H9 (cell line): ENCODE measurements around the gene ACP6. TPM values are rescaled to one million over a fixed set of nuclear protein-coding genes. Genes with fewer than 3 reads are reported as not detected.

Source experiments
- DNase-seq: peaks from one replicate; pipeline ENCODE4 v3.0.0-alpha.2; 2017
- H2AFZ ChIP-seq: one replicate; pipeline ENCODE4 v1.6.1; 2013; ENCODE audit warnings: mild to moderate bottlenecking, low read length, control low read depth, moderate library complexity
- H2AK5ac ChIP-seq: 2 replicates; pipeline ENCODE4 v1.6.1; 2013; ENCODE audit warnings: low read length, control low read depth, mixed read lengths; ENCODE audit not compliant: insufficient read length
- H2BK120ac ChIP-seq: one replicate; pipeline ENCODE4 v1.6.1; 2013; ENCODE audit warnings: low read depth, mild to moderate bottlenecking, low read length, control low read depth, inconsistent platforms; ENCODE audit not compliant: poor library complexity, severe bottlenecking
- H2BK12ac ChIP-seq: 2 replicates; pipeline ENCODE4 v1.6.1; 2013; ENCODE audit warnings: low read length, control low read depth, mixed read lengths, low read depth; ENCODE audit not compliant: insufficient read length
- H2BK15ac ChIP-seq: 2 replicates; pipeline ENCODE4 v1.6.1; 2013; ENCODE audit warnings: low read depth, low read length, control low read depth
- H2BK20ac ChIP-seq: one replicate; pipeline ENCODE4 v1.6.1; 2013; ENCODE audit warnings: low read depth, mild to moderate bottlenecking, low read length, control low read depth, inconsistent platforms; ENCODE audit not compliant: poor library complexity, severe bottlenecking
- H2BK5ac ChIP-seq: 2 replicates; pipeline ENCODE4 v1.6.1; 2013; ENCODE audit warnings: low read length, control low read depth, mixed read lengths; ENCODE audit not compliant: insufficient read length
- H3K14ac ChIP-seq: 2 replicates; pipeline ENCODE4 v1.6.1; 2013; ENCODE audit warnings: low read length, control low read depth; ENCODE audit not compliant: insufficient read depth
- H3K18ac ChIP-seq: 2 replicates; pipeline ENCODE4 v1.6.1; 2013; ENCODE audit warnings: low read depth, mild to moderate bottlenecking, mixed read lengths, low read length, control low read depth; ENCODE audit not compliant: insufficient read length
- H3K23ac ChIP-seq: 2 replicates; pipeline ENCODE4 v1.6.1; 2013; ENCODE audit warnings: low read length, control low read depth, mixed read lengths, low read depth; ENCODE audit not compliant: insufficient read length
- H3K23me2 ChIP-seq: 2 replicates; pipeline ENCODE4 v1.6.1; 2013; ENCODE audit warnings: low read depth, mild to moderate bottlenecking, mixed read lengths, low read length, control low read depth; ENCODE audit not compliant: insufficient read length, poor library complexity, severe bottlenecking
- H3K27ac ChIP-seq: 2 replicates; pipeline ENCODE4 v1.5.1; 2013; ENCODE audit warnings: low read length, control low read depth, mixed read lengths, low read depth; ENCODE audit not compliant: insufficient read length
- H3K27me3 ChIP-seq: 2 replicates; pipeline ENCODE4 v1.6.1; 2013; ENCODE audit warnings: low read length, control low read depth, inconsistent platforms; ENCODE audit not compliant: insufficient read depth
- H3K4ac ChIP-seq: 2 replicates; pipeline ENCODE4 v1.6.1; 2013; ENCODE audit warnings: low read depth, mild to moderate bottlenecking, control low read depth, inconsistent platforms, low read length, moderate library complexity
- H3K4me1 ChIP-seq: 2 replicates; pipeline ENCODE4 v1.6.1; 2013; ENCODE audit warnings: low read length, control low read depth, inconsistent platforms; ENCODE audit not compliant: insufficient read depth
- H3K4me2 ChIP-seq: 2 replicates; pipeline ENCODE4 v1.6.1; 2013; ENCODE audit warnings: low read length, control low read depth, mixed read lengths; ENCODE audit not compliant: insufficient read length, insufficient read depth
- H3K56ac ChIP-seq: 2 replicates; pipeline ENCODE4 v1.6.1; 2013; ENCODE audit warnings: low read depth, mild to moderate bottlenecking, mixed read lengths, low read length, control low read depth; ENCODE audit not compliant: insufficient read length
- H3K79me1 ChIP-seq: 2 replicates; pipeline ENCODE4 v1.6.1; 2013; ENCODE audit warnings: low read depth, mild to moderate bottlenecking, moderate library complexity, low read length, control low read depth, inconsistent platforms; ENCODE audit not compliant: insufficient read depth, poor library complexity, severe bottlenecking
- H3K79me2 ChIP-seq: 2 replicates; pipeline ENCODE4 v1.6.1; 2013; ENCODE audit warnings: low read length, control low read depth, inconsistent platforms; ENCODE audit not compliant: insufficient read depth
- H3K9ac ChIP-seq: 2 replicates; pipeline ENCODE4 v1.6.1; 2013; ENCODE audit warnings: low read length, control low read depth, mixed read lengths; ENCODE audit not compliant: insufficient read length; ENCODE audit errors: extremely low read depth
- H3K9me3 ChIP-seq: one replicate; pipeline ENCODE4 v1.6.1; 2013; ENCODE audit warnings: low read depth, low read length, inconsistent platforms; ENCODE audit not compliant: control insufficient read depth
- H3T11ph ChIP-seq: one replicate; pipeline ENCODE4 v1.6.1; 2013; ENCODE audit warnings: mild to moderate bottlenecking, low read length, control low read depth, inconsistent platforms
- H4K20me1 ChIP-seq: one replicate; pipeline ENCODE4 v1.6.1; 2013; ENCODE audit not compliant: control insufficient read depth, insufficient read length, insufficient read depth
- H4K5ac ChIP-seq: 2 replicates; pipeline ENCODE4 v1.6.1; 2013; ENCODE audit warnings: low read depth, mild to moderate bottlenecking, mixed read lengths, low read length, control low read depth; ENCODE audit not compliant: insufficient read length
- H4K8ac ChIP-seq: replicated peaks from 2 replicates; pipeline ENCODE4 v1.6.1; 2013; ENCODE audit warnings: low read length, control low read depth, mixed read lengths, low read depth; ENCODE audit not compliant: insufficient read length
- H4K91ac ChIP-seq: 2 replicates; pipeline ENCODE4 v1.6.1; 2013; ENCODE audit warnings: low read depth, mild to moderate bottlenecking, moderate library complexity, mixed read lengths, low read length, control low read depth; ENCODE audit not compliant: insufficient read length
- H3K27ac Mint-ChIP-seq, 3 experiments: 2 replicates in 2 of 3; 3 replicates in 1 of 3; pipeline ENCODE4 v1.8.0; 2020 to 2021; ENCODE audit warnings: mixed read lengths in 3 of 3, mild to moderate bottlenecking in 1 of 3, moderate library complexity in 1 of 3
- H3K27me3 Mint-ChIP-seq: 2 replicates; pipeline ENCODE4 v1.8.0; 2021; ENCODE audit warnings: low read depth, mild to moderate bottlenecking, moderate library complexity, mixed read lengths
- H3K36me3 Mint-ChIP-seq, 3 experiments: 2 replicates in 2 of 3; 3 replicates in 1 of 3; pipeline ENCODE4 v1.8.0; 2020 to 2021; ENCODE audit warnings: low read depth in 3 of 3, mixed read lengths in 3 of 3; ENCODE audit not compliant: insufficient read depth in 1 of 3
- H3K4me1 Mint-ChIP-seq, 2 experiments: 2 replicates each; pipeline ENCODE4 v1.8.0; 2020; ENCODE audit warnings: mixed read lengths in 2 of 2
- H3K4me3 Mint-ChIP-seq, 2 experiments: 2 replicates in 1 of 2; 3 replicates in 1 of 2; pipeline ENCODE4 v1.8.0; 2020 to 2021; ENCODE audit warnings: mild to moderate bottlenecking in 2 of 2, mixed read lengths in 2 of 2, moderate library complexity in 1 of 2
- H3K9me3 Mint-ChIP-seq, 2 experiments: 2 replicates in 1 of 2; 3 replicates in 1 of 2; pipeline ENCODE4 v1.8.0; 2020; ENCODE audit warnings: mild to moderate bottlenecking in 2 of 2, mixed read lengths in 2 of 2, moderate library complexity in 1 of 2
- WGBS: extraction: QIAGEN DNeasy Blood & Tissue Kit; methylation state at CpG from one replicate; pipeline ENCODE4 v1.1.7; 2013; ENCODE audit warnings: missing lambda C conversion rate, low lambda C conversion rate, mixed read lengths; ENCODE audit not compliant: insufficient read length; ENCODE audit errors: extremely low coverage; 5-methylcytosine and 5-hydroxymethylcytosine counted together
- total RNA-seq: library from RNA; stranded (reverse); gene quantifications from 2 replicates; pipeline ENCODE4 v1.2.1, GENCODE V29; 2021
- TF ChIP-seq, protein P1 (sequence below): fragments of 200-600 bp; sonication (generic); conservative IDR thresholded peaks from 3 replicates; pipeline ENCODE4 v1.8.0; 2021; ENCODE audit warnings: antibody characterized with exemption, mild to moderate bottlenecking

Gene ACP6
- total RNA-seq, 1 experiment from 2014 or later, result 17.1 TPM

DNA sequence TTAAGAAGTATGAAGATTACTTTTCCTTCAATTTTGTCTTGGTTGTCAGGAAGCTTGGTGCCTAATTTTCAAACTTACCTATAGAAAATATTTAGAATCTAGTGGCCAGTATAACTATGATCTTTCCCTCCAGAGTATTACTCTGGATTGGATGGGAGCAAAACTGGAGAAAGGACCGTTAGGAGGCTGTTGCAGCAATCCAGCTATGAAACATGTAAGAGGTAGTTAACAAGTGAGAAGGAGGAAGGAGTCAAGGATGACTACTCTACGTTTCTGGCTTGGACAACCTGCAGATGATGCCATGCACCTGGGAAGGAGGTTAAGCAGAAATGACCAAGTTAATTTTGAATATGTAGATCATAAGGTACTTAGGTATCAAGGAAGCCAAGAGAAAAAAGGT is 3.5 kb upstream of the ACP6 start:
- no peak overlapping the region for H3K4ac ChIP-seq
- H3K27me3 Mint-ChIP-seq, result 0 out of 2 replicates have a peak, but pooled peaks cover 2% of the 10 kb centered on the region
- no peaks in the 10 kb centered on the region; the same call in 1 of the 2 replicates for H3K4me1 ChIP-seq
- no peak overlapping the region for H3K4me3 Mint-ChIP-seq
- no peaks in the 10 kb centered on the region for H4K20me1 ChIP-seq
- H3K23ac ChIP-seq, result no peak overlapping the region
- H3K23me2 ChIP-seq, result peaks cover 13% of the 10 kb centered on the region
- TF ChIP-seq, protein P1, sequence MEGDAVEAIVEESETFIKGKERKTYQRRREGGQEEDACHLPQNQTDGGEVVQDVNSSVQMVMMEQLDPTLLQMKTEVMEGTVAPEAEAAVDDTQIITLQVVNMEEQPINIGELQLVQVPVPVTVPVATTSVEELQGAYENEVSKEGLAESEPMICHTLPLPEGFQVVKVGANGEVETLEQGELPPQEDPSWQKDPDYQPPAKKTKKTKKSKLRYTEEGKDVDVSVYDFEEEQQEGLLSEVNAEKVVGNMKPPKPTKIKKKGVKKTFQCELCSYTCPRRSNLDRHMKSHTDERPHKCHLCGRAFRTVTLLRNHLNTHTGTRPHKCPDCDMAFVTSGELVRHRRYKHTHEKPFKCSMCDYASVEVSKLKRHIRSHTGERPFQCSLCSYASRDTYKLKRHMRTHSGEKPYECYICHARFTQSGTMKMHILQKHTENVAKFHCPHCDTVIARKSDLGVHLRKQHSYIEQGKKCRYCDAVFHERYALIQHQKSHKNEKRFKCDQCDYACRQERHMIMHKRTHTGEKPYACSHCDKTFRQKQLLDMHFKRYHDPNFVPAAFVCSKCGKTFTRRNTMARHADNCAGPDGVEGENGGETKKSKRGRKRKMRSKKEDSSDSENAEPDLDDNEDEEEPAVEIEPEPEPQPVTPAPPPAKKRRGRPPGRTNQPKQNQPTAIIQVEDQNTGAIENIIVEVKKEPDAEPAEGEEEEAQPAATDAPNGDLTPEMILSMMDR, result no peak
- WGBS, result no CpG with 5 or more reads among the region's 2 CpGs
- H3K27me3 ChIP-seq, result no peaks in the 10 kb centered on the region
- H2AFZ ChIP-seq, result no peak overlapping the region
- H3K79me1 ChIP-seq, result no peaks in the 10 kb centered on the region
- no peak overlapping the region for H4K5ac ChIP-seq
- H2BK5ac ChIP-seq, result no peak overlapping the region
- no peak overlapping the region for H2BK12ac ChIP-seq
- no peaks in the 10 kb centered on the region for H3K9me3 ChIP-seq
- no peak overlapping the region for H3K9ac ChIP-seq
- H3K79me2 ChIP-seq, result no peaks in the 10 kb centered on the region
- no peak overlapping the region for H2BK15ac ChIP-seq
- no peak overlapping the region for H3K56ac ChIP-seq
- peaks cover 13% of the 10 kb centered on the region in 2 experiments for H3K9me3 Mint-ChIP-seq
- no peak overlapping the region for H3T11ph ChIP-seq
- no peak for DNase-seq
- H3K14ac ChIP-seq, result no peak overlapping the region
- H3K18ac ChIP-seq, result no peak overlapping the region
- no peak overlapping the region for H2BK20ac ChIP-seq
- H3K4me1 Mint-ChIP-seq, result peaks cover 17 to 18% of the 10 kb centered on the region in 2 experiments
- H3K27ac ChIP-seq, result no peak overlapping the region
- no peak overlapping the region for H2AK5ac ChIP-seq
- no peak overlapping the region for H4K8ac ChIP-seq
- peaks cover 0 to 11% (median 0%) of the 10 kb centered on the region in 3 experiments; a peak in 2 of 7 replicates for H3K36me3 Mint-ChIP-seq
- H2BK120ac ChIP-seq, result no peak overlapping the region
- no peak overlapping the region for H3K4me2 ChIP-seq
- H4K91ac ChIP-seq, result no peak overlapping the region
- no peak overlapping the region for H3K27ac Mint-ChIP-seq
